Germinal center (tissue), 1 donor: ENCODE measurements around the gene PRR20G.

Experiments
- DNase-seq: peaks from one replicate; pipeline ENCODE4 v3.0.0; 2012; ENCODE audit warnings: mixed read lengths, low spot score

Gene PRR20G

GRCh38 chr3:127263586-127264231 lies 24.1 kb downstream of the PRR20G start:
- DNase-seq: no peak

GRCh38 chr3:127263037-127263436 lies 24.8 kb downstream of the PRR20G start:
- no peak for DNase-seq

- no peak for DNase-seq
Measured at GRCh38 chr3:127262533-127262932, 25.3 kb downstream of the PRR20G start.

- DNase-seq: no peak
Measured at GRCh38 chr3:127261925-127262324, 25.9 kb downstream of the PRR20G start.

GRCh38 chr3:127260826-127261555 lies 26.9 kb downstream of the PRR20G start:
- DNase-seq: no peak

- no peak for DNase-seq
Measured at GRCh38 chr3:127260416-127260815, 27.4 kb downstream of the PRR20G start.

- no peak for DNase-seq
Measured at GRCh38 chr3:127259882-127260281, 28.0 kb downstream of the PRR20G start.

- DNase-seq: no peak
Measured at GRCh38 chr3:127258733-127259132, 29.1 kb downstream of the PRR20G start.

GRCh38 chr3:127257351-127257750 lies 30.5 kb downstream of the PRR20G start:
- DNase-seq: no peak

- no peak for DNase-seq
Measured at GRCh38 chr3:127256733-127257271, 31.0 kb downstream of the PRR20G start.

GRCh38 chr3:127256138-127256537 lies 31.7 kb downstream of the PRR20G start:
- no peak for DNase-seq

GRCh38 chr3:127255516-127255915 lies 32.3 kb downstream of the PRR20G start:
- DNase-seq: no peak

GRCh38 chr3:127254730-127255129 lies 33.1 kb downstream of the PRR20G start:
- no peak for DNase-seq

GRCh38 chr3:127254033-127254644 lies 33.7 kb downstream of the PRR20G start:
- no peak for DNase-seq

- DNase-seq: no peak
Measured at GRCh38 chr3:127253491-127253890, 34.4 kb downstream of the PRR20G start.

- no peak for DNase-seq
Measured at GRCh38 chr3:127252446-127252845, 35.4 kb downstream of the PRR20G start.

- no peak for DNase-seq
Measured at GRCh38 chr3:127250032-127250431, 37.8 kb downstream of the PRR20G start.

GRCh38 chr3:127247292-127247691 lies 40.6 kb downstream of the PRR20G start:
- no peak for DNase-seq

GRCh38 chr3:127238602-127239001 lies 49.2 kb downstream of the PRR20G start:
- no peak for DNase-seq

- no peak for DNase-seq
Measured at GRCh38 chr3:127237835-127238234, 50.0 kb downstream of the PRR20G start.

- no peak for DNase-seq
Measured at GRCh38 chr3:127235706-127236105, 52.1 kb downstream of the PRR20G start.

- DNase-seq: no peak
Measured at GRCh38 chr3:127234778-127235177, 53.1 kb downstream of the PRR20G start.
